IMR-90 (cell line): ENCODE results near the gene PRSS21.

Experiments used
- CTCF ChIP-seq: conservative IDR thresholded peaks from 2 replicates; pipeline ENCODE4 v1.5.1; 2012; ENCODE audit warnings: mild to moderate bottlenecking, low read depth, low read length, improper control_type of control experiment
- POLR2A ChIP-seq: IDR thresholded peaks from 2 replicates; pipeline ENCODE4 v1.6.1; 2012; ENCODE audit warnings: mild to moderate bottlenecking, low read depth, low read length
- RCOR1 ChIP-seq: IDR thresholded peaks from 2 replicates; pipeline ENCODE4 v1.6.1; 2012; ENCODE audit warnings: mild to moderate bottlenecking, low read length, improper control_type of control experiment; ENCODE audit not compliant: insufficient replicate concordance
- RFX5 ChIP-seq: IDR thresholded peaks from 2 replicates; pipeline ENCODE4 v1.8.0; 2012; ENCODE audit warnings: low read depth, mild to moderate bottlenecking, low read length, moderate library complexity
- SMC3 ChIP-seq: fragments of 150-350 bp; IDR thresholded peaks from 2 replicates; pipeline ENCODE4 v1.6.1; 2016; ENCODE audit warnings: low read depth, mild to moderate bottlenecking, antibody characterized with exemption, low read length, moderate library complexity
- USF2 ChIP-seq: fragments of 150-350 bp; IDR thresholded peaks from 2 replicates; pipeline ENCODE4 v1.6.1; 2017; ENCODE audit warnings: mild to moderate bottlenecking, antibody characterized with exemption, low read length, low read depth

- TF ChIP-seq RFX5 = no peak
- no peak for TF ChIP-seq CTCF
- TF ChIP-seq RCOR1 = no peak
- no peak for TF ChIP-seq POLR2A
- no peak for TF ChIP-seq USF2
- TF ChIP-seq SMC3 = no peak
Observed at GRCh38 chr16:2836646-2837508, 19.8 kb downstream of the PRSS21 start.
